Measurements from ENCODE around the gene CLEC16A.

Gene CLEC16A, protein sequence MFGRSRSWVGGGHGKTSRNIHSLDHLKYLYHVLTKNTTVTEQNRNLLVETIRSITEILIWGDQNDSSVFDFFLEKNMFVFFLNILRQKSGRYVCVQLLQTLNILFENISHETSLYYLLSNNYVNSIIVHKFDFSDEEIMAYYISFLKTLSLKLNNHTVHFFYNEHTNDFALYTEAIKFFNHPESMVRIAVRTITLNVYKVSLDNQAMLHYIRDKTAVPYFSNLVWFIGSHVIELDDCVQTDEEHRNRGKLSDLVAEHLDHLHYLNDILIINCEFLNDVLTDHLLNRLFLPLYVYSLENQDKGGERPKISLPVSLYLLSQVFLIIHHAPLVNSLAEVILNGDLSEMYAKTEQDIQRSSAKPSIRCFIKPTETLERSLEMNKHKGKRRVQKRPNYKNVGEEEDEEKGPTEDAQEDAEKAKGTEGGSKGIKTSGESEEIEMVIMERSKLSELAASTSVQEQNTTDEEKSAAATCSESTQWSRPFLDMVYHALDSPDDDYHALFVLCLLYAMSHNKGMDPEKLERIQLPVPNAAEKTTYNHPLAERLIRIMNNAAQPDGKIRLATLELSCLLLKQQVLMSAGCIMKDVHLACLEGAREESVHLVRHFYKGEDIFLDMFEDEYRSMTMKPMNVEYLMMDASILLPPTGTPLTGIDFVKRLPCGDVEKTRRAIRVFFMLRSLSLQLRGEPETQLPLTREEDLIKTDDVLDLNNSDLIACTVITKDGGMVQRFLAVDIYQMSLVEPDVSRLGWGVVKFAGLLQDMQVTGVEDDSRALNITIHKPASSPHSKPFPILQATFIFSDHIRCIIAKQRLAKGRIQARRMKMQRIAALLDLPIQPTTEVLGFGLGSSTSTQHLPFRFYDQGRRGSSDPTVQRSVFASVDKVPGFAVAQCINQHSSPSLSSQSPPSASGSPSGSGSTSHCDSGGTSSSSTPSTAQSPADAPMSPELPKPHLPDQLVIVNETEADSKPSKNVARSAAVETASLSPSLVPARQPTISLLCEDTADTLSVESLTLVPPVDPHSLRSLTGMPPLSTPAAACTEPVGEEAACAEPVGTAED

DNA sequence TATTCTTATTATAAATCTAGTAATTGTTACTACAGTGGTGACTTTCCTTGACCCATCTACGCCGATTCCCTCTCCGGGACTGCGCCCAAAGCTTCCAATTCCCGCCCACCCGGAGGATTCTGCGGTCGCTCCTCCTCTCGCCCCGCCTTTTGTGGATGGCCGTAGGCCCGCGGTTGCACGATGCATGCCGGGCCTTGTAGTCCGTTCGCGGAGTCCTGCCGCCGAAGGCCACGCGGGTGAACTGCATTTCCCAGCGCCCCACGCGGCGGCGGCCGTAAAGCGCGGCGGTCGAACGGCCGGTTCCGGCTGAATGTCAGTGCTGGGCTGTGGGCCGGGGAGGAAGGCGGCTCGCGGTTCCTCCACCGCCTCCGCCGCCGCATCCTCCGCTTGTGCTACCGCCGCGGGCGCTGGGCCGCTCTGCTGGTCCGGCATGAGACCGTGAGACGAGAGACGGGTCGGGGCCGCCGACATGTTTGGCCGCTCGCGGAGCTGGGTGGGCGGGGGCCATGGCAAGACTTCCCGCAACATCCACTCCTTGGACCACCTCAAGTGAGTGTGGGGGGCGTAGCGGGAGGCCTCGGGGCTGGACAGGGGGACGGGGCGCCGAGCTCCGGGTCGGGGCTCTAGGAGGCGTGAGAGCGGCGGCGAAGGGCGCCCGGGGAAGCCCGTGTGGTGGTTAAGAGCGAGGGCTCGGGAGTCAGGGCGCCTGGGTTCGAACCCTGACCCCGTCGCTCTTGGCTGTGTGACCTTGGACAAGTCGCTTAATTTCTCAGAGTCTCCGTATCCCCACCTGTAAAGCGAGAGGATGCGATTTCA lies at the start of gene CLEC16A:
CLEC16A (plus strand) TSS at position 316 of the 816 bp plus-strand sequence; CDS start at position 470, 154 bp downstream.
- peak; percentile 97 for DNase-seq (ENCODE audit: low spot score)

DNA sequence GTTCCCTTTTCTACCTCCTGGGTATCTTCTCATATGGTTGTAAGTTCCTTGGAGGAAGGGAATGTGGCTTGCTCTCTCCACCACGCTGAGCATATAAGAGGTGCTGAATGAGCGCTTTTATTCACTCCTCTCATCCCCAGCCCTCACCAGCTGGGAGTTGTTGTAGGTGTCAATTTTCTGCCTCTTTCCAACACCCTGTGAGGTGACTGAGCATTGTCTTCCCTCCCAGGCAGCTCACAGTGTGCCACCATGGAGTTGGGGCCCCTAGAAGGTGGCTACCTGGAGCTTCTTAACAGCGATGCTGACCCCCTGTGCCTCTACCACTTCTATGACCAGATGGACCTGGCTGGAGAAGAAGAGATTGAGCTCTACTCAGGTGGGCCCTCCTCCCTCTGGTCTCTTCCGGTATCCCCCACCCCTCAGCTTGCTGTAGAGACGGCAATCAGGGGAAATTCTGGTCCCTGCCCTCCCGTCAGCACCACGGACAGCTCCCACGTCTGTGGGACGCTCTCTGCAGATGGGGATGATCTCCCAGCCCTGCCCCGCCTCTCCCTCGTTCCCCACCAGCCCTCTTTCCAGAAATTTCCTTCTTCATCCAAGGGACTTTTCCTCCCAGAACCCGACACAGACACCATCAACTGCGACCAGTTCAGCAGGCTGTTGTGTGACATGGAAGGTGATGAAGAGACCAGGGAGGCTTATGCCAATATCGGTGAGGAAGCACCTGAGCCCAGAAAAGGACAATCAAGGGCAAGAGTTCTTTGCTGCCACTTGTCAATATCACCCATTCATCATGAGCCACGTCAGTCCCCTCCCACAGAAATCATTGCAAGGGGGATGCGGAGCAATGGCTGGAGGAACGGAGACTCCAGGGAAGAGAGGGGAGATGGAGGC lies 49.1 kb upstream of the CLEC16A start:
- peak; percentile 26 for DNase-seq (ENCODE audit: low spot score)

DNA sequence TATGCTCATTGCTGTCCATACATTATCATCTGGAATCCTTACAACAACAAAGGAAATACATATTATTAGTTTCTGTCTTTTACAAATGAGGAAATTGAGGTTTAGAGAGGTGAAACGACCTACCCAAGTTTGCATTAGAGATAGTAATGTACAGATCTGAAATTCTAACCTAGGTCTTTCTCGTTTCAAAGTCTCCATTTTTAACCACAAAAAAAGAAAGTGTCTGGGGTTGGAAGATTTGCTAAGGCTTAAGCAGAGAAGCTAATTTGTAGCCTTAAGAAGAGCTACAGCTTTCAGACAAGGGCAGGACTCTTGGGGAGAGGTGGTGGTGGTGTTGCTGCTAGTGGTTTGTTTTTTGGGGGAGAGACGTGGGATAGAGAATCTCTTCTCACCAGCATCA lies 48.2 kb upstream of the CLEC16A start:
- DNase-seq (ENCODE audit: low spot score) = no peak

DNA sequence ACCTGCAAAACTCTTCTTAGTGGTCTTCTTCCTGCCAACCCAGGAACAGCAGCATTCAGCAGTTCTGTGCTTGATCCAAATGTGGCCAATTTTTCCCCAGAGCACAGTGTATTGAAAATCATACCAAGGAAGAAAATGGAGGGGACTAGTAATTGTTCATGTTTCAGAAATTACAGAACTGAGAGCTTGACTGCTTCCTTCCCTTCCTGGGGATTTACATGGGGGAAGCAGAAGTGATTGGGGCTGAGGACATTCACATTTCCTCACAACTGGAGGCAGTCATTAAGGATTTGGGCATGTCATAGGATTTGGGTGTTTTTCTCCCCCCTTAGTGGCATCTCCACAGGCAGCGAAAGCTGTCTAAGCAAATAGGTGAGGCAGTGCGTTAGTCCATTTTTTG lies 47.6 kb upstream of the CLEC16A start:
- no peak for DNase-seq (ENCODE audit: low spot score)

DNA sequence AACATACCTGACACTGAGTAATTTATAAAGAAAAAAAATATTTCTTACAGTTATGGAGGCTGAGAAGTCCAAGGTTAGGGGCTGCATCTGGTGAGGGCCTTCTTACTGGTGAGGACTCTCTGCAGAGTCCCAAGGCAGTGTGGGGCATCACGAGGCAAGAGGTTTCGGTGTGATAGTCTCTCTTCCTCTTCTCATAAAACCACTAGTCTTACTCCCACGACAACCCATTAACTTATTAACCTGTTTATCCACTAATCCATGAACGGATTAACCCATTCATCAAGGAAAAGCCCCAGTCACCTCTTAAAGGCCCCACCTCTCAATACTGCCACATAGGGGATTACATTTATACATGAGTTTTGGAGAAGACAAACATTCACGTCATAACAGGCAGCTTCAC lies 47.2 kb upstream of the CLEC16A start:
- DNase-seq (ENCODE audit: low spot score) = no peak

DNA sequence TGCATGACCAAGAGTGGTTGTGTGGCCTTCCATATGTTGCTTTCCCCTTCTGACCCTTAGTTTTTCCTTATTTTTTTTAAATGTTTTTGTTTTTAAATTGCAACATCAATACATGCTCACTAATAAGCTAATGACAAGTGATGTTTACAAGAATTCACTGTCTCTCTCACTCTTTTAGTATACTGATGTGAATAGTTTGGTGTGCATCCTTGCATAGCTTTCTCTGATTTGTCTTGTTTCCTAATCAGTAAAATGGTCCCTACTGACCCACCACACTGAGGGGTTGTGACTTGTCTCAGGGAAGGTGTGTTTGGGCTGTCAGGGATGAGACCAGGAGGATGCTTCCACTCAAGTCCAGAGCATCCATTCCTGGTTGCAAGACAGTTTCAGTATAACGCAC lies 41.4 kb upstream of the CLEC16A start:
- DNase-seq (ENCODE audit: low spot score) = no peak

DNA sequence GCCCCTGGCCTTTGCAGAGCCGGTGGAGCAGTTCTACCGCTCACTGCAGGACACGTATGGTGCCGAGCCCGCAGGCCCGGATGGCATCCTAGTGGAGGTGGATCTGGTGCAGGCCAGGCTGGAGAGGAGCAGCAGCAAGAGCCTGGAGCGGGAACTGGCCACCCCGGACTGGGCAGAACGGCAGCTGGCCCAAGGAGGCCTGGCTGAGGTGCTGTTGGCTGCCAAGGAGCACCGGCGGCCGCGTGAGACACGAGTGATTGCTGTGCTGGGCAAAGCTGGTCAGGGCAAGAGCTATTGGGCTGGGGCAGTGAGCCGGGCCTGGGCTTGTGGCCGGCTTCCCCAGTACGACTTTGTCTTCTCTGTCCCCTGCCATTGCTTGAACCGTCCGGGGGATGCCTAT lies 37.9 kb upstream of the CLEC16A start:
- DNase-seq (ENCODE audit: low spot score) = no peak

DNA sequence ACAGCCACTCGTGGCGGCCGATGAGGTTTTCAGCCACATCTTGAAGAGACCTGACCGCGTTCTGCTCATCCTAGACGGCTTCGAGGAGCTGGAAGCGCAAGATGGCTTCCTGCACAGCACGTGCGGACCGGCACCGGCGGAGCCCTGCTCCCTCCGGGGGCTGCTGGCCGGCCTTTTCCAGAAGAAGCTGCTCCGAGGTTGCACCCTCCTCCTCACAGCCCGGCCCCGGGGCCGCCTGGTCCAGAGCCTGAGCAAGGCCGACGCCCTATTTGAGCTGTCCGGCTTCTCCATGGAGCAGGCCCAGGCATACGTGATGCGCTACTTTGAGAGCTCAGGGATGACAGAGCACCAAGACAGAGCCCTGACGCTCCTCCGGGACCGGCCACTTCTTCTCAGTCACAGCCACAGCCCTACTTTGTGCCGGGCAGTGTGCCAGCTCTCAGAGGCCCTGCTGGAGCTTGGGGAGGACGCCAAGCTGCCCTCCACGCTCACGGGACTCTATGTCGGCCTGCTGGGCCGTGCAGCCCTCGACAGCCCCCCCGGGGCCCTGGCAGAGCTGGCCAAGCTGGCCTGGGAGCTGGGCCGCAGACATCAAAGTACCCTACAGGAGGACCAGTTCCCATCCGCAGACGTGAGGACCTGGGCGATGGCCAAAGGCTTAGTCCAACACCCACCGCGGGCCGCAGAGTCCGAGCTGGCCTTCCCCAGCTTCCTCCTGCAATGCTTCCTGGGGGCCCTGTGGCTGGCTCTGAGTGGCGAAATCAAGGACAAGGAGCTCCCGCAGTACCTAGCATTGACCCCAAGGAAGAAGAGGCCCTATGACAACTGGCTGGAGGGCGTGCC lies 37.2 kb upstream of the CLEC16A start:
- no peak for DNase-seq (ENCODE audit: low spot score)

DNA sequence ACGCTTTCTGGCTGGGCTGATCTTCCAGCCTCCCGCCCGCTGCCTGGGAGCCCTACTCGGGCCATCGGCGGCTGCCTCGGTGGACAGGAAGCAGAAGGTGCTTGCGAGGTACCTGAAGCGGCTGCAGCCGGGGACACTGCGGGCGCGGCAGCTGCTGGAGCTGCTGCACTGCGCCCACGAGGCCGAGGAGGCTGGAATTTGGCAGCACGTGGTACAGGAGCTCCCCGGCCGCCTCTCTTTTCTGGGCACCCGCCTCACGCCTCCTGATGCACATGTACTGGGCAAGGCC lies 36.7 kb upstream of the CLEC16A start:
- no peak for DNase-seq (ENCODE audit: low spot score)

DNA sequence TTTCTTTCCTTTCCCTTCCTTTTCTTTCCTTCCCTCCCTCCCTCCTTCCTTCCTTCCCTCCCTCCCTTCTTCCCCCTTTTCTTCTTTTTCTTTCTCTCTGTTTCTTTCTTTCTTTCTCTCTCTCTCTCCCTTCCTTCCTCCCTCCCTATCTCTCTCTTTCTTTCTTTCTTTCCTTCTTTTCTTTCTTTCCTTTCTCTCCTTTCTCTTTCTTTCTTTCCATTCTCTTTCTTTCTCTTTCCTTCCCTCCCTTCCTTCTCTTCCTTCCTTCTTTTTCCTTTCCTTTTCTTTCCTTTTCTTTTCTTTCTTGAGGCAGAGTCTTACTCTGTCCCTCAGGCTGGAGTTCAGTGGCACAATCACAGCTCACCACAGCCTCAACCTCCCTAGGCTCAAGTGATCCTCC lies 33.1 kb upstream of the CLEC16A start:
- DNase-seq (ENCODE audit: low spot score) = no peak

DNA sequence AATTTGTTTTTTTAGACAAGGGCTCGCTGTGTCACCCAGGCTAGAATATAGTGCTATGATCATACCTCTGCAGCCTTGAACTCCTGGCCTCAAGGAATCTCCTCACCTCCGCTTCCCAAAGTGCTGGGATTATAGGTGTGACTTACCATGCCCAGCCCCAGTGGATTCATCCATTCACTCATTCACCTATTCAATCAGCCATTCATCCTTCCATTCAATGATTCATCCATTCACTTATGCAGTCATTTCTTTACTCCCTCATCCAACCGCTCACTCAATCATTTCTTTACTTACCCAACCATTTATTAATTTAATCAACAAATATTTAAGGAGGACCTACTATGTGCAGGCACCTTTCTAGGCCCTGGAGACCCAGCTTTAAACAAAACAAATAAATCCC lies 27.8 kb upstream of the CLEC16A start:
- no peak for DNase-seq (ENCODE audit: low spot score)

DNA sequence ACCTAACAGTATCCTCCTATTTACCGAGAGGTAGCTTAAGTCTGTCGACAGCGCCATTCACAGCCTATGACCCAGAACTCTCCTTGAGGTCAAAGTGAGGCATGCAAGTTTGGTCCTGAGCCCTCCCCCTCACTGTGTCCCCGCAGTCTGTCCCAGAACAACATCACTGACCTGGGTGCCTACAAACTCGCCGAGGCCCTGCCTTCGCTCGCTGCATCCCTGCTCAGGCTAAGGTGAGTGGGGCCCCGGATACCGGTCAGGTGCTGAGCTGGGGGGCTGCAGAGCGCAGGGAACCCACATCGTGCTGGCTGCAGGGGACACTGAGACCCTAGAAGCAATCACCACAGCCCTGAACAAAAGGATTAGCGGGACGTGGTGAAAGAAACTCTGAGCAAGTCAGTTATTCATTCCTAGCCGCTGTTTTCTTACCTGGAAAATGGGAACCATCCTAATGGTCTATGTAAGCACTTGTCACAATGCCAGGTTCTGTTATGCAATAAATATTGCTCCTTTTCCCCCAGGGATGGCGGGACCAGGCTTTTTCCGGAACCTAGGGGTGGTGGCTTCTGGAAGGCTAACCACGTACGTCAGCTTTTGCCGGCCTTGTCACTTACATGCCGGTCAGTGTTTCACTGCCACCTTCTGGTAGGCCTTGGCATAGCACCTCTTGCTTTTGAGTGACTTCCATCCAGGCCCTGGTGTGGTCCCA lies 25.9 kb upstream of the CLEC16A start:
- DNase-seq (ENCODE audit: low spot score) = peak; percentile 90

DNA sequence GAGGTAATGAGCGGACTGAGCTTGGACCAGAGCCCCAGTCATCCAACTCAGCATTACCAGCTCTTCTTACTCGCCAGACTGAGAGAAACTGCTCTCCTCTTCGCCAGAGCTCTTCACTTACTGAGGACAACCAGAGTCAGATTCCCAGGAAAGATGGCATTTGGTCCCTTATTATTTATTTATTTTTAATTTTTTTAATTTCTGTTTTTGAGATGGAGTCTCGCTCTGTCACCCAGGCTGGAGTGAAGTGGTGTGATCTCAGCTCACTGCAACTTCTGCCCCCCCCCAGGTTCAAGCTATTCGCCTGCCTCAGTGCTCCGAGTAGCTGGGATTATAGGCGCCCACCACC lies 25.4 kb upstream of the CLEC16A start:
- no peak for DNase-seq (ENCODE audit: low spot score)

DNA sequence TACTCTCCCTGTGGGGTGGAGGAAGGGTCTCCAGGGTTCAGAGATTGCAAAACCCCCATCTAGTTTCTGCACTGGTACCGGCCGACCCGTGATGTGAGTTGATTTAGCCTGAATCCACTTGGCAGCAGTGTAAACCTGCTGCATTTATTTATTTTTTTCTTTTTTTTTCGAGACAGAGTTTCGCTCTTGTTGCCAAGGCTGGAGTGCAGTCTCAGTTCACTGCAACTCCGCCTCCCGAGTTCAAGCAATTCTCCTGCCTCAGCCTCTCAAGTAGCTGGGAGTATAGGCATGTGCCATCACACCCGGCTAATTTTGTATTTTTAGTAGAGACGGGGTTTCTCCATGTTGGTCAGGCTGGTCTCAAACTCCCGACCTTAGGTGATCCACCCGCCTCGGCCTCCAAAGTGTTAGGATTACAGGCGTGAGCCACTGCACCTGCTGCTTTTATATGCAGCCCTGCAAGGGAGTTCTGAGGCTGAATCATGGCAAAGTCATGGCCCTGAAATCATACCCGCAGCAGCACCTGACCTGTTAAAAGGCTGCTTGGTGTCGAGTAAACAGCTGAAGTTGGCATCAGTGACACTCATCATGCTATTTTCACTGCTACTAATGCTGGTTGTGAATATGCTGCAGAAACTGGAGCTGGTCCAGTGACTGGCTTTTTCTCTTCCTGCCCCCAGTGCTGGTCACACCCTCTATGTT lies 23.5 kb upstream of the CLEC16A start:
- DNase-seq (ENCODE audit: low spot score) = peak; percentile 82

DNA sequence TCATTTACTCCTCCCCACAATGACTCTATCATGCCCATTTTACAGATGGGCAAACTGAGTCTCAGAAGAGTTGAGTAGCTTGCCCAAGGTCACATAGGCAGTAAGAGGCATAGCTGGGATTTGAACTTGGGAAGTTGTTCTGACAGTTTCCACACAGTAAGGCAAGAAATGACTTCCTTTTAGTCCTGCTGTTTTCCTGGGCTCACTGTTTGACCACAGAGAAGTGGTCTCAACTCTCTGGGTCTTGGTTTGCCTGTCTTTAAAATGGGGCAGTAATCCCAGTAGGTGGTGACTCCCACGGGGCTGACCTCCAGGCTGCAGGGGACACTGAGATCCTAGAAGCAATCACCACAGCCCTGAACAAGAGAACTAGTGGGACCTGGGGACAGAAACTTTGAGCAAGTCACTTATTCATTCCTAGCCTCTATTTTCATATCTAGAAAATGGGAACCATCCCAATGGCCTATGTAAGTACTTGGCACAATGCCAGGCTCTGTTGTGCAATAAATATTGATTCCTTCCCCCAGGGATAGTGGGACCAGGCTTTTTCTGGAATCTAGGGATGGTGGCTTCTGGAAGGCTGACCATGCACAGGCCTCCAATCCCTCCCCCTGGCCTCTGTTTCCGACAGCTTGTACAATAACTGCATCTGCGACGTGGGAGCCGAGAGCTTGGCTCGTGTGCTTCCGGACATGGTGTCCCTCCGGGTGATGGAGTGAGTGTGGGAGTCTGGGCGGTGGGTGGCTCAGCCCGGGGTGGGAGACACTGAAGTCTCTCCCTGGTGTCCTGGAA lies 22.6 kb upstream of the CLEC16A start:
- DNase-seq (ENCODE audit: low spot score) = peak; percentile 19

DNA sequence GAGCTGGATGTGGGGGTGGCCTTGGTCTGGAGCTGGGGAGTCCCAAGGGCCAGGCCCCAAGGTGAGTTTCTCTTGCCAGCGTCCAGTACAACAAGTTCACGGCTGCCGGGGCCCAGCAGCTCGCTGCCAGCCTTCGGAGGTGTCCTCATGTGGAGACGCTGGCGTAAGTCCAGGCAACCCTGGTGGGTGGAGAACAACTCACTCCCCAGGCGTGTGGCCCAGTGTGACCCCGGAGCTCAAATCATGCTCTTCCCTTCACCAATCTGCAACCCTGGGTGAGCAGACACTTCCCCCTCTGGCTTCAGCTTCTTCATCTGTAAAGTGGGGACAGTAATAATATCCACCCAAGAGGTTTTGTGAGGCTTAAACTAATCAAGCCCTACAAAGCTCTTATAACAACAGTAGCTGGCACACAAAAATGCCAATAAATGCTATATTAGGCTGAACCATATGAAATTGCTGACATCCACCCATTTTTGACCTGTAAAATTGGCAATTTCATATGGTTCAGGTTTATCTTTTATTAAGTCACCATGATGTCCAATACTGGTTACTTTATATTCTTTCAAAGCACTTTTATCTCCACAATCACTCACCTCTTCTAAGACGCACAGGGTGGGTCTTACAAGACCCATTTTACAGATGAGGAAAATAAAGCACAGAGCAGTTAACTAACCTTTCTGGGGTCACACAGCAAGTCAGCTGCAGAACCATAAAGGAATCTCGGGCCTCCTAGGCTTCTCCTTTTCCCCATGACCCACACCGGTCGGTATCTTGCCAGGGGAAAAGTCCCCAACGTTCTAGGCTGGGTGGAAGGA lies 21.8 kb upstream of the CLEC16A start:
- DNase-seq (ENCODE audit: low spot score) = peak; percentile 75

DNA sequence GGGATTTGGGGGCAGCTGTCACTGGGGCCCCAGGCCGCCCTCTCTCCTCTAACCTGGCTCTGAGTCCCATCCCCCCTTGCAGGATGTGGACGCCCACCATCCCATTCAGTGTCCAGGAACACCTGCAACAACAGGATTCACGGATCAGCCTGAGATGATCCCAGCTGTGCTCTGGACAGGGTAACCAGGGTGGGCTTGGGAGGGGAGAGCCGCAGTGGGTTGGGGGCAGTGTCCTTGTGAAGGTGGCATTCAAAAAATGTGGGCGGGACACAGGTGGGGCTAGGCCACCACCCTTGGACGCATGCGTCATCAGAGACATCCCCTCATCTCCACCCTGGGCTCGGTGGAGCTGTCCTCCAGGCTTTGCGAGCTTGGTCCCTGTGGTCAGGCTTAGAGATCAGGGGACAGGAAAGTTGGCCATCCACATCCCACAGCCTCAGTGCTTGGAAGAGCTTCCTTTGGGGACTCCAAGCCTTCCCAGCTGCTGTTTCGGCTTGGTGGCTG lies 21.2 kb upstream of the CLEC16A start:
- no peak for DNase-seq (ENCODE audit: low spot score)
